ENCODE measurements around the gene ABI2. TPM values are rescaled to one million over a fixed set of nuclear protein-coding genes. Genes with fewer than 3 reads are reported as not detected.

The ABI2 gene
- total and polyA plus RNA-seq, 9 donors, result 25.0 to 91.6 (median 66.2) TPM

DNA sequence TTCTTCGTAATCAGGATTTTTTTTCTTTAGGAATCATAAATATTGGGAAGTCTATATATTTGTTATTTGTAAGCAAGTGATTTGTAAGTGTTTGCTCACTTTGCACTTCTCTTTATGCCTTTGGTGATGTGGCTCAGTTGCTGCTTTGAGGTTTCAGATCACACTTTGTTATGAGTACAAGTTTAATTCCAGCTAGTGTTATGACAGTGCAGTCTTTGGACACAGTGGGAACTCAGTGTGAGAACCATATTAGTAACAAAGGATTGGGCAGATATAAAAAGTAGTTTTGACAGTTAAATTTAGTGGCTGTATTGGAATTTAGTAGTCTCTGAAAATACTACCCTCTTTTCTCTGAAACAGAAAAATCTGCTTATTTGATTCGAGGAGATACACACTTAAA, 67.7 kb downstream of the ABI2 start:
- intact Hi-C loops (cut with DNase I), result loop anchor here in 1 of 4 donors (1.0 kb wide), 1 partner anchor 17 kb away; no protein-coding TSS in a partner anchor
- WGBS, 3 donors, result 91 to 95% (median 95%) methylated on average over 2 of the region's 2 CpGs

DNA sequence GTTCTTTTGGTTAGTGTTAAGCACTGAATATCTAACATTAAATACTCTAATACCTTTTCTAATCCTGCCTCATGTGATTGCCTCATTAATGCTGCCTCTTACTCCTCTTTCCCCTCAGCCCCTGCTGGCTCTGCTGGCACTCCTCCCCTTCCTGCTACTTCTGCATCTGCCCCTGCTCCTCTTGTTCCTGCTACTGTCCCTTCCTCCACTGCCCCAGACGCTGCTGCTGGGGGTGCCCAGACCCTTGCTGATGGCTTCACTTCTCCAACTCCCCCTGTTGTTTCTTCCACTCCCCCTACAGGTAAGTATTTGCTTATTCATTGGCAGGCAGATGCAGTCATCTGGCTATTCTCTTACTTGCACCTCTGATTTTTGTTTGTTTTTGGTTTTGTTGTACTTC, 68.5 kb downstream of the ABI2 start:
- TF ChIP-seq POLR2A (IDR thresholded peaks at IDR 0.05), result no peak
- TF ChIP-seq, protein P1, sequence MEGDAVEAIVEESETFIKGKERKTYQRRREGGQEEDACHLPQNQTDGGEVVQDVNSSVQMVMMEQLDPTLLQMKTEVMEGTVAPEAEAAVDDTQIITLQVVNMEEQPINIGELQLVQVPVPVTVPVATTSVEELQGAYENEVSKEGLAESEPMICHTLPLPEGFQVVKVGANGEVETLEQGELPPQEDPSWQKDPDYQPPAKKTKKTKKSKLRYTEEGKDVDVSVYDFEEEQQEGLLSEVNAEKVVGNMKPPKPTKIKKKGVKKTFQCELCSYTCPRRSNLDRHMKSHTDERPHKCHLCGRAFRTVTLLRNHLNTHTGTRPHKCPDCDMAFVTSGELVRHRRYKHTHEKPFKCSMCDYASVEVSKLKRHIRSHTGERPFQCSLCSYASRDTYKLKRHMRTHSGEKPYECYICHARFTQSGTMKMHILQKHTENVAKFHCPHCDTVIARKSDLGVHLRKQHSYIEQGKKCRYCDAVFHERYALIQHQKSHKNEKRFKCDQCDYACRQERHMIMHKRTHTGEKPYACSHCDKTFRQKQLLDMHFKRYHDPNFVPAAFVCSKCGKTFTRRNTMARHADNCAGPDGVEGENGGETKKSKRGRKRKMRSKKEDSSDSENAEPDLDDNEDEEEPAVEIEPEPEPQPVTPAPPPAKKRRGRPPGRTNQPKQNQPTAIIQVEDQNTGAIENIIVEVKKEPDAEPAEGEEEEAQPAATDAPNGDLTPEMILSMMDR (IDR thresholded peaks at IDR 0.05), result no peak
- no peak for TF ChIP-seq EP300 (IDR thresholded peaks at IDR 0.05)
- no peak overlapping the region for H3K4me3 ChIP-seq
- H3K27me3 ChIP-seq, result no peaks in the 10 kb centered on the region
- H3K9me3 ChIP-seq, result no peaks in the 10 kb centered on the region
- DNase-seq, result no peak
- no peak overlapping the region for H3K27ac ChIP-seq
- intact Hi-C loops (cut with DNase I), result no loop called here
- no peaks in the 10 kb centered on the region for H3K4me1 ChIP-seq (ENCODE audit: insufficient read depth)
- H3K36me3 ChIP-seq, result no peaks in the 10 kb centered on the region
- WGBS, 3 donors, result 50 to 71% (median 67%) methylated on average over 1 of the region's 1 CpG

More for the DNA sequence above, 67.7 kb downstream of the ABI2 start:
- Histone ChIP-seq H3K27ac (no peak overlapping the region), H3K9me3 (no peaks in the 10 kb centered on the region), H3K4me1 (ENCODE audit: insufficient read depth) (no peaks in the 10 kb centered on the region), H3K4me3 (no peak overlapping the region), H3K27me3 (no peaks in the 10 kb centered on the region), H3K36me3 (no peaks in the 10 kb centered on the region)
- TF ChIP-seq, protein P1 (IDR thresholded peaks at IDR 0.05), result no peak
- TF ChIP-seq POLR2A (IDR thresholded peaks at IDR 0.05), result no peak
- no peak for TF ChIP-seq EP300 (IDR thresholded peaks at IDR 0.05)
- no peak for DNase-seq

DNA sequence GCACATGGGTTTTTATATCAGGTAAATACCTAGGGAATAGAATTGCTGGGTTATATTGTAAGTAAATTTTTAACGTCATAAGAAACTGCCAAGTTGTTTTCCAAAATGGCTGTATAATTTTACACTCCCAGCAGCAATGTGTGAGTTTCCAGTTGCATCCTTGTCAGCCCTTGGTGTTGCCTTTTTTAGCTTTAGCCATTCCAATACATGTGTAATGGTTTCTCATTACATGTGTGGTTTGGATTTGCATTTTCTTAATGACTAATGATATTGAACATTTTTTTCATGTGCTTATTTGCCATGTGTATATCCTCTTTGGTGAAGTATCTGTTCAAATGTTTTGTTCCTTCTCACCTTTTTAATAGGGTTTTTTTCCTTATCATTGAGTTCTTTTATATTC, 70.8 kb downstream of the ABI2 start:
- DNase-seq, result no peak
- WGBS, 3 donors, result 93 to 98% (median 95%) methylated on average over 1 of the region's 1 CpG
- no peak overlapping the region for H3K27ac ChIP-seq
- H3K27me3 ChIP-seq, result no peaks in the 10 kb centered on the region
- no peak overlapping the region for H3K4me3 ChIP-seq
- H3K4me1 ChIP-seq (ENCODE audit: insufficient read depth), result no peaks in the 10 kb centered on the region
- no peaks in the 10 kb centered on the region for H3K36me3 ChIP-seq
- intact Hi-C loops (cut with DNase I), result no loop called here
- no peaks in the 10 kb centered on the region for H3K9me3 ChIP-seq
- no peak for TF ChIP-seq POLR2A (IDR thresholded peaks at IDR 0.05)
- TF ChIP-seq EP300 (IDR thresholded peaks at IDR 0.05), result no peak
- TF ChIP-seq, protein P1 (IDR thresholded peaks at IDR 0.05), result no peak

DNA sequence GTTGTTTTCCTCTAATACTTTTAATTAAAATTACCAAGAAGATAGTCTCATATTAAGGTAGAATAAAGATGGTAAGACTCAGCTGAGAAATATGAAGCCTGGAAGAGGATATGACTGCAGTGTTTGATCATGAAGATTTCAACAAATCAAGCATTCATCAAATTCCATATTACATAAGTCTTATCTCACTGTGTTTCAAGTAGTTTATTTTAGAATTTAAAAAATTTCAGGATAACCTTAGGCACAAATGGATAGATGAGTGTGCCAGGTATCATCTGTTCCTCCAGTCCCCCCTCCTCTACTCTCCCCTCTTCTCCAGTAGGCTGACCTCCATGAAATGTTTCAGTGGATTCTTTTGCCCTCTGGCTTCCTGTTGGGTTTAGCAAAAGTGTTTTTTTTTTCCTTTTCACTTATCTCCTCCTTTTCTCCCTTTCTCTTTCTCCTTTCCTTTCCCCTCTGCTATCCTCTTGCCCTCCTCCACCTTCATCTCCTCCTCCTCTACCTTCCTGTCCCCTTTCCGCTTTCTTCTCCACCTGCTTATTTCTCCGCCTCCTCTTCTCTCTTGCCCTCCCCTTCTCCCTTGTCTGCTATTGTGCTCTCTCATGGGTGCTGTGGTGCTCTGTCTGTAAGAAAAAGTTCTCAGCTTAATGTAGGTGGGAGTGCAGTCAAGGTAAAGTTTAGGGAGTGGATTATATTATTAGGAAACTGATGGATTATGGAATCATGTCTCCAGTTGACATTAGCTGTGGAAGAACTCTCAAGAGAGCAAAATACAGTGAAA, 72.8 kb downstream of the ABI2 start:
- TF ChIP-seq, protein P1 (IDR thresholded peaks at IDR 0.05), result no peak
- no peak for TF ChIP-seq POLR2A (IDR thresholded peaks at IDR 0.05)
- TF ChIP-seq EP300 (IDR thresholded peaks at IDR 0.05), result no peak
- Histone ChIP-seq H3K4me3 (no peak overlapping the region), H3K9me3 (no peaks in the 10 kb centered on the region), H3K4me1 (ENCODE audit: insufficient read depth) (no peaks in the 10 kb centered on the region), H3K27me3 (no peaks in the 10 kb centered on the region), H3K27ac (no peak overlapping the region), H3K36me3 (no peaks in the 10 kb centered on the region)
- intact Hi-C loops (cut with DNase I), result no loop called here
- DNase-seq, result no peak
- WGBS, 3 donors, result 96 to 100% (median 98%) methylated on average over 2 of the region's 2 CpGs

Data from ovary (tissue), 9 donors.